Pancreas (tissue), 10 donors: ENCODE measurements around the gene LEFTY2. TPM values are rescaled to one million over a fixed set of nuclear protein-coding genes. Genes with fewer than 3 reads are reported as not detected.

ENCODE experiments used
- ATAC-seq, 4 donors: fragments of 200-7000 bp; cut with Tn5 transposase; one replicate each; pipeline versions ENCODE4 v1.8.0 to v1.9.1; 2020; ENCODE audit warnings: mild to moderate bottlenecking in 4 of 4, moderate library complexity in 4 of 4
- DNase-seq, 6 donors: peaks; one replicate each; pipeline ENCODE4 v3.0.0-alpha.2; 2020
- FAIRE-seq: peaks from 2 replicates; lab custom pipeline; 2012; peaks lifted over from hg19 to GRCh38; lab: Jason Lieb, UNC
- H3K27ac ChIP-seq, 4 donors: fragments of 200-600 bp; sonication (generic); 1 replicate in 3 of 4; 2 replicates in 1 of 4; pipeline versions ENCODE4 v1.5.0 to v1.8.0; 2020
- H3K27me3 ChIP-seq, 4 donors: fragments of 200-600 bp; one replicate each; pipeline ENCODE4 v1.8.0; 2021
- H3K36me3 ChIP-seq, 3 donors: fragments of 200-600 bp; sonication (generic) in 1 of 3; one replicate each; pipeline versions ENCODE4 v1.5.0 to v1.8.0; 2020 to 2021
- H3K4me1 ChIP-seq, 3 donors: fragments of 200-600 bp; one replicate each; pipeline ENCODE4 v1.8.0; 2021
- H3K4me3 ChIP-seq, 4 donors: fragments of 200-600 bp; sonication (generic) in 2 of 4; one replicate each; pipeline versions ENCODE4 v1.5.0 to v1.8.0; 2020 to 2021
- H3K9me3 ChIP-seq, 4 donors: fragments of 200-600 bp; one replicate each; pipeline ENCODE4 v1.8.0; 2021
- CTCF ChIP-seq, 4 donors: fragments of 200-600 bp; sonication (generic) in 3 of 4; IDR thresholded peaks; one replicate each; pipeline versions ENCODE4 v1.5.0 to v1.8.0; 2021; ENCODE audit warnings: antibody characterized with exemption in 4 of 4
- WGBS, 2 donors: extraction: QIAGEN DNeasy Blood & Tissue Kit; methylation state at CpG; one replicate each; pipeline ENCODE4 v1.1.7; 2013; 5-methylcytosine and 5-hydroxymethylcytosine counted together
- intact Hi-C, 3 donors: fragments of 100-400 bp; cut with DNase I; formaldehyde crosslinking; loops; one replicate each; pipeline versions ENCODE4 v1.11.1 to v1.14.2; 2022
- polyA plus RNA-seq, 2 donors: library from polyadenylated mRNA; stranded (reverse); fragments of 200-250 nt; gene quantifications; one replicate each; pipeline ENCODE4 v1.2.3, GENCODE V29; 2013
- total RNA-seq, 6 donors: library from RNA; stranded (reverse); fragmentation: NEBNext Ultra II Directional in 4 of 6; extraction: Animal tissue kit (Norgen Biotek cat#: 25700) in 4 of 6; gene quantifications; one replicate each; pipeline versions ENCODE4 v1.2.1 to v1.2.4, GENCODE V29; 2021 to 2023
- donor health status: healthy with polysubstance abuse.
- donor health status: DM: no; HTN: no; CAD: no; lungs with moderate emphysema.
- donor health status: DM: no; HTN: no; CAD: no.
- donor health status: control.
- donor health status: control.
- donor health status: Bipolar disorder and iron deficiency.
- donor health status: DM: yes; HTN: yes; CAD: no.
- donor health status: DM: no; HTN: no; CAD: no.
- donor health status: DM: no; HTN: no; CAD: no.
- donor health status: DM: yes; HTN: yes; CAD: no.

LEFTY2 gene
- total and polyA plus RNA-seq, 8 donors: 0.07 to 16.3 (median 0.75) TPM; not detected in 4

GRCh38 chr1:225953315-225953714 is 12.3 kb upstream of the LEFTY2 start:
- FAIRE-seq (no peak), ATAC-seq (no peak), DNase-seq (no peak)
- Histone ChIP-seq H3K27me3 (no peaks in the 10 kb centered on the region), H3K4me1 (no peaks in the 10 kb centered on the region), H3K9me3 (no peaks in the 10 kb centered on the region), H3K27ac (no peak overlapping the region), H3K4me3 (no peak overlapping the region), H3K36me3 (no peaks in the 10 kb centered on the region)
- 87 to 96% methylated on average over 4 of the region's 4 CpGs for WGBS, 2 donors
- TF ChIP-seq CTCF (IDR thresholded peaks at IDR 0.05): no peak
- intact Hi-C loops: no loop called here

- no peaks in the 10 kb centered on the region for H3K9me3 ChIP-seq
- no peak for ATAC-seq
- no peak for DNase-seq
- H3K27ac ChIP-seq: no peak overlapping the region
- intact Hi-C loops: no loop called here
- no peak for FAIRE-seq
- H3K36me3 ChIP-seq: no peaks in the 10 kb centered on the region
- WGBS, 2 donors: 75 to 77% methylated on average over 9 of the region's 9 CpGs
- H3K4me1 ChIP-seq: no peaks in the 10 kb centered on the region
- no peak overlapping the region for H3K4me3 ChIP-seq
- no peaks in the 10 kb centered on the region for H3K27me3 ChIP-seq
- TF ChIP-seq CTCF (IDR thresholded peaks at IDR 0.05): no peak
Measured at GRCh38 chr1:225950905-225951497, 10.0 kb upstream of the LEFTY2 start.

- intact Hi-C loops: no loop called here
- no peak overlapping the region for H3K4me3 ChIP-seq
- no peaks in the 10 kb centered on the region for H3K9me3 ChIP-seq
- H3K27ac ChIP-seq: no peak overlapping the region
- no peak for DNase-seq
- ATAC-seq: no peak
- no peak for FAIRE-seq
- H3K27me3 ChIP-seq: no peaks in the 10 kb centered on the region
- WGBS, 2 donors: 71 to 75% methylated on average over 6 of the region's 6 CpGs
- no peaks in the 10 kb centered on the region for H3K4me1 ChIP-seq
- no peaks in the 10 kb centered on the region for H3K36me3 ChIP-seq
- TF ChIP-seq CTCF (IDR thresholded peaks at IDR 0.05): no peak
Measured at GRCh38 chr1:225949041-225949440, 8.0 kb upstream of the LEFTY2 start.

- DNase-seq (no peak), FAIRE-seq (no peak), ATAC-seq (no peak)
- H3K4me3 ChIP-seq: no peak overlapping the region
- no peaks in the 10 kb centered on the region for H3K4me1 ChIP-seq
- no peaks in the 10 kb centered on the region for H3K9me3 ChIP-seq
- intact Hi-C loops: no loop called here
- H3K27me3 ChIP-seq: no peaks in the 10 kb centered on the region
- no peaks in the 10 kb centered on the region for H3K36me3 ChIP-seq
- no peak for TF ChIP-seq CTCF (IDR thresholded peaks at IDR 0.05)
- H3K27ac ChIP-seq: no peak overlapping the region
- 87 to 92% methylated on average over 5 of the region's 5 CpGs for WGBS, 2 donors
Measured at GRCh38 chr1:225946803-225947202, 5.8 kb upstream of the LEFTY2 start.

GRCh38 chr1:225946082-225946620 is 5.1 kb upstream of the LEFTY2 start:
- Histone ChIP-seq H3K27ac (no peak overlapping the region), H3K4me3 (no peak overlapping the region), H3K4me1 (no peaks in the 10 kb centered on the region), H3K36me3 (no peaks in the 10 kb centered on the region), H3K9me3 (no peaks in the 10 kb centered on the region), H3K27me3 (no peaks in the 10 kb centered on the region)
- TF ChIP-seq CTCF (IDR thresholded peaks at IDR 0.05): no peak
- FAIRE-seq (no peak), DNase-seq (no peak), ATAC-seq (no peak)
- intact Hi-C loops: no loop called here
- WGBS, 2 donors: 50 to 71% methylated on average over 4 of the region's 4 CpGs
